Adrenal gland (tissue), 12 donors: Measurements from ENCODE around the gene IMP4. TPM values are rescaled to one million over a fixed set of nuclear protein-coding genes. Genes with fewer than 3 reads are reported as not detected.

Source experiments
- DNase-seq, 7 donors: peaks; one replicate each; pipeline ENCODE4 v3.0.0-alpha.2; 2019 to 2020
- H3K27ac ChIP-seq, 5 donors: fragments of 200-600 bp; sonication (generic) in 4 of 5; 1 replicate in 3 of 5; 2 replicates in 2 of 5; pipeline versions ENCODE4 v1.5.1 to v1.8.0; 2016 to 2020; ENCODE audit warnings: mild to moderate bottlenecking in 1 of 5
- H3K27me3 ChIP-seq: fragments of 200-600 bp; 2 replicates; pipeline ENCODE4 v1.8.0; 2021
- H3K36me3 ChIP-seq, 2 donors: fragments of 200-600 bp; replicated peaks in 1 of 2; 1 replicate in 1 of 2; 2 replicates in 1 of 2; pipeline versions ENCODE4 v1.5.1 to v1.8.0; 2018 to 2022
- H3K4me1 ChIP-seq, 2 donors: fragments of 200-600 bp; replicated peaks in 1 of 2; 1 replicate in 1 of 2; 2 replicates in 1 of 2; pipeline versions ENCODE4 v1.5.1 to v1.8.0; 2018 to 2021
- H3K4me3 ChIP-seq, 4 donors: fragments of 200-600 bp; sonication (generic) in 3 of 4; one replicate each; pipeline ENCODE4 v1.5.1; 2016 to 2018
- H3K9me3 ChIP-seq, 3 donors: fragments of 200-600 bp; sonication (generic) in 1 of 3; replicated peaks in 1 of 3; 1 replicate in 2 of 3; 2 replicates in 1 of 3; pipeline versions ENCODE4 v1.5.1 to v1.8.0; 2016 to 2021
- POLR2A ChIP-seq, 2 donors: fragments of 450-650 bp; IDR thresholded peaks; one replicate each; pipeline ENCODE4 v1.6.1; 2017; ENCODE audit warnings: antibody characterized with exemption in 2 of 2, mild to moderate bottlenecking in 2 of 2, moderate library complexity in 1 of 2
- WGBS, 4 donors: extraction: QIAGEN DNeasy Blood & Tissue Kit in 2 of 4; methylation state at CpG; one replicate each; pipeline versions ENCODE4 v1.1.5 to v1.1.7; 2013 to 2017; 5-methylcytosine and 5-hydroxymethylcytosine counted together
- intact Hi-C, 2 donors: fragments of 100-400 bp; cut with DNase I; formaldehyde crosslinking; loops; one replicate each; pipeline versions ENCODE4 v1.14.1 to v1.15.0; 2022 to 2023
- polyA plus RNA-seq, 3 donors: library from polyadenylated mRNA; stranded (reverse); fragments of 200-250 nt in 2 of 3; fragments of 350-450 nt in 1 of 3; fragmentation: Illumina TruSeq in 1 of 3; extraction: RNeasy Lipid Tissue Mini Kit (QIAGEN cat#74804) in 1 of 3; gene quantifications; one replicate each; pipeline ENCODE4 v1.2.3, GENCODE V29; 2013 to 2014
- total RNA-seq, 9 donors: library from RNA; depleted of rRNA in 4 of 9; stranded (reverse); fragments of >200 nt in 4 of 9; fragments of 120-200 nt in 1 of 9; fragmentation: NEBNext Ultra II Directional in 1 of 9; extraction: Animal tissue kit (Norgen Biotek cat#: 25700) in 1 of 9; gene quantifications; one replicate each; pipeline versions ENCODE4 v1.1.0 to v1.2.4, GENCODE V29; 2013 to 2023
- TF ChIP-seq, protein P1 (sequence below), 6 experiments: fragments of 450-650 bp in 4 of 6; fragments of 200-600 bp in 2 of 6; sonication (generic) in 1 of 6; IDR thresholded peaks; 1 replicate in 5 of 6; 2 replicates in 1 of 6; pipeline versions ENCODE4 v1.5.1 to v1.8.0; 2016 to 2021; ENCODE audit warnings: antibody characterized with exemption in 6 of 6, mild to moderate bottlenecking in 2 of 6, moderate library complexity in 1 of 6
- donor health status: healthy with polysubstance abuse.
- donor health status: Bipolar disorder and iron deficiency.
- donor health status: DM: yes; HTN: yes; CAD: no.
- donor health status: DM: no; HTN: no; CAD: no.
- donor health status: DM: no; HTN: no; CAD: no.
- donor health status: DM: yes; HTN: yes; CAD: no.

Gene IMP4
- total and polyA plus RNA-seq, 12 donors, result 55.8 to 141 (median 85.9) TPM

- Histone ChIP-seq H3K9me3 (no peaks in the 10 kb centered on the region), H3K4me3 (peak within 1 kb of the TSS; percentile 71 to 93 (median 84)), H3K27ac (peak within 1 kb of the TSS; percentile 7 to 87 (median 72)), H3K36me3 (no peaks in the 10 kb centered on the region), H3K4me1 (peaks cover 8 to 18% of the 10 kb centered on the region in 2 donors), H3K27me3 (no peaks in the 10 kb centered on the region)
- TF ChIP-seq, protein P1, sequence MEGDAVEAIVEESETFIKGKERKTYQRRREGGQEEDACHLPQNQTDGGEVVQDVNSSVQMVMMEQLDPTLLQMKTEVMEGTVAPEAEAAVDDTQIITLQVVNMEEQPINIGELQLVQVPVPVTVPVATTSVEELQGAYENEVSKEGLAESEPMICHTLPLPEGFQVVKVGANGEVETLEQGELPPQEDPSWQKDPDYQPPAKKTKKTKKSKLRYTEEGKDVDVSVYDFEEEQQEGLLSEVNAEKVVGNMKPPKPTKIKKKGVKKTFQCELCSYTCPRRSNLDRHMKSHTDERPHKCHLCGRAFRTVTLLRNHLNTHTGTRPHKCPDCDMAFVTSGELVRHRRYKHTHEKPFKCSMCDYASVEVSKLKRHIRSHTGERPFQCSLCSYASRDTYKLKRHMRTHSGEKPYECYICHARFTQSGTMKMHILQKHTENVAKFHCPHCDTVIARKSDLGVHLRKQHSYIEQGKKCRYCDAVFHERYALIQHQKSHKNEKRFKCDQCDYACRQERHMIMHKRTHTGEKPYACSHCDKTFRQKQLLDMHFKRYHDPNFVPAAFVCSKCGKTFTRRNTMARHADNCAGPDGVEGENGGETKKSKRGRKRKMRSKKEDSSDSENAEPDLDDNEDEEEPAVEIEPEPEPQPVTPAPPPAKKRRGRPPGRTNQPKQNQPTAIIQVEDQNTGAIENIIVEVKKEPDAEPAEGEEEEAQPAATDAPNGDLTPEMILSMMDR (IDR thresholded peaks at IDR 0.05), result peak in 5 of 6 experiments; percentile 25 to 68 (median 61)
- TF ChIP-seq POLR2A (IDR thresholded peaks at IDR 0.05), result peak; percentile 83 to 84
- peak; percentile 89 to 94 (median 90) for DNase-seq
- WGBS, 4 donors, result 0 to 1% (median 0%) methylated on average over 3 to 106 of the region's 107 CpGs
- intact Hi-C loops, result no loop called here
Observed at GRCh38 chr2:130355578-130356431, 13.1 kb downstream of the IMP4 start, which contains the start of gene PTPN18. Gene PTPN18 (plus strand): TSS chr2:130356056. CDS start chr2:130356108, 52 bp downstream.

- no peaks in the 10 kb centered on the region for H3K36me3 ChIP-seq
Observed at GRCh38 chr2:130357864-130358263, 15.2 kb downstream of the IMP4 start.

DNA sequence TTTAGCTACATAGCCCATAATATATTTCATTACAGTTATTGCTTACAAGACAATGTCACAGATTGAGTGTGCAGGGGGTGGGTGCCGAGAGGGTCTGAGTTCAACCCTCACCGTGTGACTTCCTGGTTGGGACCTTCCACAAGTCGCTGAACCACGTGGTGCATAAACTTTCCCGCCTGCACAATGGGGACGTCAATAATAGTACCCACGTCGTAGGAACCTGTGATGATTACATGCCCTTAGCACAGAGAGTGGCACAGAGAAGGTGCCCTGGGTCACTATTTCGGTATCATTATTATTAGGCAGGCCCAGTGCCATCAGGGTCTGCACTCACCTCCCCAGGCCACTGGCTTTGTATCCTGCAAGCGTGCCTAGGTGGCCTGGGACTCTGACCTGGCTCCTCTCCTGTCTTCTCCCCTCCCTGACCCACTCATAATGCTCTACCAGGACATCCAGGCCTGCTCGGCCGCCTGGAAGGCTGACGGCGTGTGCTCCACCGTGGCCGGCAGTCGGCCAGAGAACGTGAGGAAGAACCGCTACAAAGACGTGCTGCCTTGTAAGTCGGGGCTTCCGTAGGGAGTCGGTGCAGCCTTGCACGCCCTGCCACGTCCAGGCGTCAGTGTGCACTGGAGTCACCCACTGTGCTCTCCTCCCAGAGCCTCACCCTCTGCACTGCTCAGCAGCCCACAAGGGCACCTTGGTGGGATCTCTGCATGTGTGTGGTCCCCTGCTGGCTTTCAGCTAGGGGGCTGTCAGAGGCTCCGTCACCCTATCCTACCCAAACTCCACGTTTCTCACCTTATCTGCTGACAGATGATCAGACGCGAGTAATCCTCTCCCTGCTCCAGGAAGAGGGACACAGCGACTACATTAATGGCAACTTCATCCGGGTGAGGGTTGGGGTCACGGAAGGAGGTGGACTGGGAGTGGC lies 16.0 kb downstream of the IMP4 start:
- TF ChIP-seq, protein P1 (IDR thresholded peaks at IDR 0.05), result no peak
- TF ChIP-seq POLR2A (IDR thresholded peaks at IDR 0.05), result no peak
- peaks cover 8 to 18% of the 10 kb centered on the region in 2 donors for H3K4me1 ChIP-seq
- no peaks in the 10 kb centered on the region for H3K9me3 ChIP-seq
- H3K27ac ChIP-seq, result no peak overlapping the region
- WGBS, 4 donors, result 92 to 95% (median 94%) methylated on average over 19 to 33 of the region's 33 CpGs
- H3K36me3 ChIP-seq, result no peaks in the 10 kb centered on the region
- no peaks in the 10 kb centered on the region for H3K27me3 ChIP-seq
- no peak overlapping the region for H3K4me3 ChIP-seq
- no peak for DNase-seq
- intact Hi-C loops, result no loop called here

More at GRCh38 chr2:130357864-130358263, 15.2 kb downstream of the IMP4 start:
- no peaks in the 10 kb centered on the region for H3K9me3 ChIP-seq
- no peak for TF ChIP-seq POLR2A (IDR thresholded peaks at IDR 0.05)
- TF ChIP-seq, protein P1 (IDR thresholded peaks at IDR 0.05), result no peak
- no peak overlapping the region for H3K4me3 ChIP-seq
- H3K27ac ChIP-seq, result no peak overlapping the region
- peaks cover 8 to 18% of the 10 kb centered on the region in 2 donors for H3K4me1 ChIP-seq
- intact Hi-C loops, result no loop called here
- H3K27me3 ChIP-seq, result no peaks in the 10 kb centered on the region
- DNase-seq, result no peak
- WGBS, 4 donors, result 96 to 98% (median 97%) methylated on average over 7 of the region's 7 CpGs

DNA sequence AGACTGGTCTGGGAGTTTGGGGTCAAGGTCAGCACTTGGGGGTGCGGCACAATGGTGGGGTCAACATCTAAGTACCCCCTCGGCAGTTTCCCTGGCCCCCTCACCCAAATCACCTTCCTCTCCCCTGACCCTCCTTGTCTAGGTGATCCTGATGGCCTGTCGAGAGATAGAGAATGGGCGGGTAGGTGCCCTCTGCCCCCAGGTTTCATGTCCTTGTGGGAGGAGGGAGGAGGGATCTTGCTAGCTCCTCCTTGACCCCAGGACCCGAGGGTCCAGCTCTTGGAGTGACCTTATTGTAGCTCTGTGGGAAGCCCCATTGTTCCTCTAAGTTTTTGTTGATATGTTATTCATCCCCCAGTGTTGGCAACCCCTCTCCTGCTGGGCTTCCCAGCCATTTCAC lies 16.8 kb downstream of the IMP4 start:
- H3K27ac ChIP-seq, result no peak overlapping the region
- TF ChIP-seq, protein P1 (IDR thresholded peaks at IDR 0.05), result no peak
- no peak for TF ChIP-seq POLR2A (IDR thresholded peaks at IDR 0.05)
- no peaks in the 10 kb centered on the region for H3K9me3 ChIP-seq
- DNase-seq, result peak in 1 of 7 donors; percentile 10
- no peaks in the 10 kb centered on the region for H3K27me3 ChIP-seq
- H3K36me3 ChIP-seq, result no peaks in the 10 kb centered on the region
- H3K4me1 ChIP-seq, result peaks cover 8 to 18% of the 10 kb centered on the region in 2 donors
- intact Hi-C loops, result no loop called here
- H3K4me3 ChIP-seq, result no peak overlapping the region
- WGBS, 4 donors, result 75 to 96% (median 90%) methylated on average over 5 of the region's 5 CpGs
